Measurements from ENCODE around the gene ZNF398. TPM values are rescaled to one million over a fixed set of nuclear protein-coding genes. Genes with fewer than 3 reads are reported as not detected.
"Not testable (repeated sequence)": the region's sequence is repeated elsewhere in the genome, so short reads cannot be mapped to it uniquely, and the experiment has no call there.

Gene ZNF398
- total RNA-seq, 2 experiments from 2014 or later, result 14.0 to 15.0 TPM

GRCh38 chr7:149225656-149226055 lies 78.4 kb downstream of the ZNF398 start:
- Histone ChIP-seq H3K27ac (ENCODE audit: low read depth in 1 of 2, low read length in 2 of 2) (no peak overlapping the region), H3K4me1 (ENCODE audit: insufficient read depth, low read length) (no peaks in the 10 kb centered on the region), H3K4me3 (ENCODE audit: low read length) (no peak overlapping the region), H3K9me3 (ENCODE audit: control insufficient read depth in 1 of 2, insufficient read depth in 1 of 2, low read length in 2 of 2) (peaks cover 0 to 15% of the 10 kb centered on the region in 2 experiments), H3K36me3 (ENCODE audit: insufficient read depth, low read length) (peaks cover 9% of the 10 kb centered on the region), H3K27me3 (ENCODE audit: control insufficient read depth in 1 of 2, insufficient read depth in 2 of 2, low read length in 2 of 2) (no peaks in the 10 kb centered on the region)
- no peaks in the 10 kb centered on the region for H3K4me1 Mint-ChIP-seq (ENCODE audit: low read depth)
- intact Hi-C loops (cut with DNase I, micrococcal nuclease), result no loop called here
- H3K27ac Mint-ChIP-seq, result no peak overlapping the region
- no peak for ATAC-seq (ENCODE audit: poor library complexity)
- H3K4me3 Mint-ChIP-seq, result no peak overlapping the region
- TF ChIP-seq CTCF (IDR thresholded peaks at IDR 0.05), result no peak
- no peak for DNase-seq
- POLR2A ChIA-PET, result no interaction called here
- no peaks in the 10 kb centered on the region for H3K27me3 Mint-ChIP-seq
- H3K9me3 Mint-ChIP-seq, result no peaks in the 10 kb centered on the region
- peaks cover 26% of the 10 kb centered on the region for H3K36me3 Mint-ChIP-seq (ENCODE audit: low read depth)
- CTCF ChIA-PET, result no interaction called here

- H3K4me1 ChIP-seq (ENCODE audit: insufficient read depth, low read length); H3K27ac Mint-ChIP-seq; H3K27me3 Mint-ChIP-seq; DNase-seq; POLR2A ChIA-PET; ATAC-seq (ENCODE audit: poor library complexity); H3K9me3 Mint-ChIP-seq; CTCF ChIA-PET; H3K4me3 ChIP-seq (ENCODE audit: low read length); H3K4me3 Mint-ChIP-seq; H3K27ac ChIP-seq (ENCODE audit: low read depth in 1 of 2, low read length in 2 of 2); H3K4me1 Mint-ChIP-seq (ENCODE audit: low read depth); H3K36me3 ChIP-seq (ENCODE audit: insufficient read depth, low read length); intact Hi-C loops (cut with DNase I, micrococcal nuclease); H3K27me3 ChIP-seq (ENCODE audit: control insufficient read depth in 1 of 2, insufficient read depth in 2 of 2, low read length in 2 of 2): not testable (repeated sequence)
- peaks cover 21% of the 10 kb centered on the region for H3K36me3 Mint-ChIP-seq (ENCODE audit: low read depth)
- peaks cover 0 to 15% of the 10 kb centered on the region in 2 experiments for H3K9me3 ChIP-seq (ENCODE audit: control insufficient read depth in 1 of 2, insufficient read depth in 1 of 2, low read length in 2 of 2)
Observed at GRCh38 chr7:149226366-149226765, 79.1 kb downstream of the ZNF398 start.

- no peak overlapping the region for H3K4me3 Mint-ChIP-seq
- H3K27me3 Mint-ChIP-seq, result no peaks in the 10 kb centered on the region
- no peaks in the 10 kb centered on the region for H3K4me1 Mint-ChIP-seq (ENCODE audit: low read depth)
- Histone ChIP-seq H3K36me3 (ENCODE audit: insufficient read depth, low read length) (peaks cover 4% of the 10 kb centered on the region), H3K9me3 (ENCODE audit: control insufficient read depth in 1 of 2, insufficient read depth in 1 of 2, low read length in 2 of 2) (peaks cover 0 to 15% of the 10 kb centered on the region in 2 experiments), H3K4me3 (ENCODE audit: low read length) (no peak overlapping the region), H3K27ac (ENCODE audit: low read depth in 1 of 2, low read length in 2 of 2) (no peak overlapping the region), H3K27me3 (ENCODE audit: control insufficient read depth in 1 of 2, insufficient read depth in 2 of 2, low read length in 2 of 2) (no peaks in the 10 kb centered on the region), H3K4me1 (ENCODE audit: insufficient read depth, low read length) (no peaks in the 10 kb centered on the region)
- ATAC-seq (ENCODE audit: poor library complexity), result no peak
- no peaks in the 10 kb centered on the region for H3K9me3 Mint-ChIP-seq
- no peak overlapping the region for H3K27ac Mint-ChIP-seq
- TF ChIP-seq CTCF (IDR thresholded peaks at IDR 0.05), result no peak
- H3K36me3 Mint-ChIP-seq (ENCODE audit: low read depth), result peaks cover 16% of the 10 kb centered on the region
- DNase-seq, result no peak
- CTCF ChIA-PET, result no interaction called here
- intact Hi-C loops (cut with DNase I, micrococcal nuclease), result no loop called here
- POLR2A ChIA-PET, result no interaction called here
Observed at GRCh38 chr7:149226840-149227494, 79.7 kb downstream of the ZNF398 start.

Measured in CD4-positive, alpha-beta T cell (primary cell).